ENCODE measurements around the gene NF1.

DNA sequence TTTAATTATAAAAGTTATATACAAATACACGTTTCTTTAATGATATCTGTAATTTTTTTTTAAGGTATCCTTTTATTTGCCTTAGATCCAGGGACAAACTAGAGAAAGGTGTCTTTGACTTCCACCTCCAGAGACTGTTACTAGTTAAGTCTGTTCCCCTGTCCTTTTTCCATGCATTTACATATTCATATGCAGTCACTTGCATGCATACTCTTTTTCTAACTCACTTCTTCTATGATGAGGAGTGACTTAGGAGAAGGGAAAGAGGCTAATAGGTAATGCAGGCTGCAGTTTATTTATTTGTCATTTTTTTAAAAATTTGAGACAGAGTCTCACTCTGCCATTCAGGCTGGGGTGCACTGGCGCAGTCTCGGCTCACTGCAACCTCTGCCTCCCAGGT lies 141.4 kb downstream of the NF1 start:
- TF ChIP-seq, protein P1, sequence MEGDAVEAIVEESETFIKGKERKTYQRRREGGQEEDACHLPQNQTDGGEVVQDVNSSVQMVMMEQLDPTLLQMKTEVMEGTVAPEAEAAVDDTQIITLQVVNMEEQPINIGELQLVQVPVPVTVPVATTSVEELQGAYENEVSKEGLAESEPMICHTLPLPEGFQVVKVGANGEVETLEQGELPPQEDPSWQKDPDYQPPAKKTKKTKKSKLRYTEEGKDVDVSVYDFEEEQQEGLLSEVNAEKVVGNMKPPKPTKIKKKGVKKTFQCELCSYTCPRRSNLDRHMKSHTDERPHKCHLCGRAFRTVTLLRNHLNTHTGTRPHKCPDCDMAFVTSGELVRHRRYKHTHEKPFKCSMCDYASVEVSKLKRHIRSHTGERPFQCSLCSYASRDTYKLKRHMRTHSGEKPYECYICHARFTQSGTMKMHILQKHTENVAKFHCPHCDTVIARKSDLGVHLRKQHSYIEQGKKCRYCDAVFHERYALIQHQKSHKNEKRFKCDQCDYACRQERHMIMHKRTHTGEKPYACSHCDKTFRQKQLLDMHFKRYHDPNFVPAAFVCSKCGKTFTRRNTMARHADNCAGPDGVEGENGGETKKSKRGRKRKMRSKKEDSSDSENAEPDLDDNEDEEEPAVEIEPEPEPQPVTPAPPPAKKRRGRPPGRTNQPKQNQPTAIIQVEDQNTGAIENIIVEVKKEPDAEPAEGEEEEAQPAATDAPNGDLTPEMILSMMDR (IDR thresholded peaks at IDR 0.05) = no peak
- TF ChIP-seq POLR2A (IDR thresholded peaks at IDR 0.05) (no peak), POLR2AphosphoS5 (IDR thresholded peaks at IDR 0.05) (no peak)

All from prostate gland (tissue), 2 donors.